Subcutaneous adipose tissue (tissue), 4 donors: Measurements from ENCODE around the gene LRRK1. TPM values are rescaled to one million over a fixed set of nuclear protein-coding genes. Genes with fewer than 3 reads are reported as not detected.

Experiments used
- total RNA-seq, 4 donors: library from RNA; depleted of rRNA; stranded (reverse); fragments of >200 nt; gene quantifications; one replicate each; pipeline ENCODE4 v1.1.0, GENCODE V29; 2016
- TF ChIP-seq, protein P1 (sequence below): fragments of 450-650 bp; IDR thresholded peaks from one replicate; pipeline ENCODE4 v1.5.1; 2016; ENCODE audit warnings: low read depth, mild to moderate bottlenecking, control low read depth, antibody characterized with exemption, moderate library complexity

The LRRK1 gene
- total RNA-seq, result 10 to 100 TPM in 3 of 4 donors, 1 to 10 TPM in 1; 9.6 to 21.6 (median 17.3) TPM

DNA sequence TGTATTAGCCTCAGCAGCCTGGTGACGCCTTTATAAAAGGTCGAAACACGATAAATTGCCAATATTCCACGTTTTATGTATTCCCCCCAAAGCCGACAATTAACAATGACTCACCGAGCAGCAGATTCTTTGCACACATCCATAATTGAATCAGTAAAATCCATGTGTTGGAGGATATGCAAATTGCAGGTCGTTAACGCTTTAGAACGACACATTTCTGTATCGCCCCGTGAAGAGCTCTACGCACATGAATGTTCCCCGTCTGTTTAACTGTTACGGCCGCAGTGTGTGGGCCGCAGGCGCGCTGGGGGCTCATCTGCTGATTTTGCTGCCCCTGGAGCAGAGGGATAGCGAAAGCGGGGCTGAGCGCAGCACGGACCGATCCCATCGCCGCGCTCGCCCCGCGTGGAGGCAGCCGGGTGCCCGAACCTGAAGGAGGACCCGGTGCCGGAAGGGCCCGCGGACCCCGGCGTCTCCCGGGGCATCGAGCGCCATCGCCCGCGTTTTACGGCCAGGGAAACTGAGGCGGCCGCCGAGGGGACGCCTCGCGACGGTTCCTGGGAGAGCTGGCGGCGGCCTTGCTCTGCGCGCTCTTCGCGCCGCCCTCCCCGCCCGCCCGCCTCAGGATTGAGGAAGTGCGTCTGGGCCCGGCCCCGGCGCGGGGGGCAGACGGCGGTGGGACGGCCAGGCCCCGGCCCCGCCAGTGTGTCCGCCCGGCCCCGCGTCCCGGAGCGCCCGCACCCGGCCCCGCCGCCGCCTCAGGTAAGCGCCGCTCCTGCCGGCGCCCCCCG, at the start of gene LRRK1:
TSS of gene LRRK1 (plus strand) at position 668 of the 791 bp plus-strand sequence. CDS start 5,276 bp downstream, outside the sequence.
- TF ChIP-seq, protein P1, sequence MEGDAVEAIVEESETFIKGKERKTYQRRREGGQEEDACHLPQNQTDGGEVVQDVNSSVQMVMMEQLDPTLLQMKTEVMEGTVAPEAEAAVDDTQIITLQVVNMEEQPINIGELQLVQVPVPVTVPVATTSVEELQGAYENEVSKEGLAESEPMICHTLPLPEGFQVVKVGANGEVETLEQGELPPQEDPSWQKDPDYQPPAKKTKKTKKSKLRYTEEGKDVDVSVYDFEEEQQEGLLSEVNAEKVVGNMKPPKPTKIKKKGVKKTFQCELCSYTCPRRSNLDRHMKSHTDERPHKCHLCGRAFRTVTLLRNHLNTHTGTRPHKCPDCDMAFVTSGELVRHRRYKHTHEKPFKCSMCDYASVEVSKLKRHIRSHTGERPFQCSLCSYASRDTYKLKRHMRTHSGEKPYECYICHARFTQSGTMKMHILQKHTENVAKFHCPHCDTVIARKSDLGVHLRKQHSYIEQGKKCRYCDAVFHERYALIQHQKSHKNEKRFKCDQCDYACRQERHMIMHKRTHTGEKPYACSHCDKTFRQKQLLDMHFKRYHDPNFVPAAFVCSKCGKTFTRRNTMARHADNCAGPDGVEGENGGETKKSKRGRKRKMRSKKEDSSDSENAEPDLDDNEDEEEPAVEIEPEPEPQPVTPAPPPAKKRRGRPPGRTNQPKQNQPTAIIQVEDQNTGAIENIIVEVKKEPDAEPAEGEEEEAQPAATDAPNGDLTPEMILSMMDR, result no peak

GRCh38 chr15:100873029-100873677, 46.0 kb upstream of the LRRK1 start:
- TF ChIP-seq, protein P1, result no peak

DNA sequence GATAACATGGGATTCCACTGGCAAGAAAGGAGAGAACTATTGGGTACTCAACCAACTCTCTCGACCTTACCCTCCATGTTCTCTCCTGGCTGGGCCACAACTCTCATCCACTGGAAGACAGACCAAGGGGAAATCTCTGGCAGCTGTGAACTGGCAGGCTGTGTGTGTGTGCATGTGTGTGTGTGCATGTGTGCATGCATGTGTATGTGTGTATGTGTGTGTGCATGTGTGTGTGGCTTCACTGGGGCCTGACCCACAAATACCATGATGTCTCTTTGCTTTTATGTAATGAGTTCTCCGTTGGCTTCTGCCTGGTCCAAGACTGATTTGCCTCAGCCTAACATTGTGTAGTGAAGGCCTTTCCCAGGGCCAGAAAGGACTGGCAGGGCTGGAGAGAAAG, 43.7 kb upstream of the LRRK1 start:
- TF ChIP-seq, protein P1, result no peak

DNA sequence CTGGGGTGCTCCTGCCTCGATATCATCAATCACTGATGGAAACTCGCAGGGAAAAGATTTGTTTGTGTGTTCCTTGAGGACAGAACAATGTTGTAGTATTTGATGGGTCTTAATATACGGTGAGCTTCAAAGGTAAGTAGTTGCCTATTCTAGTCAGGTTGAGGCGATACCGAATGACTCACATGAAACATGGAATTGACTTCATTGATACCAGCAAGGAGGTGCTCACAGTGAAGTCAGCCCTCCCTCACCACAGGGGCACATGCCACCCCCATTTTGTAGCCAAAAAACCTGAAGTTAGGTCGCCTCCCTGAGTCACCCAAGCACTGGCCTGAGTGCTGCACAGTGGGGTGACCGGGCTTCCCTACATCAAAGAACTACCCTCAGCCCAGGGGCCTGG, 43.2 kb upstream of the LRRK1 start:
- TF ChIP-seq, protein P1, result no peak

DNA sequence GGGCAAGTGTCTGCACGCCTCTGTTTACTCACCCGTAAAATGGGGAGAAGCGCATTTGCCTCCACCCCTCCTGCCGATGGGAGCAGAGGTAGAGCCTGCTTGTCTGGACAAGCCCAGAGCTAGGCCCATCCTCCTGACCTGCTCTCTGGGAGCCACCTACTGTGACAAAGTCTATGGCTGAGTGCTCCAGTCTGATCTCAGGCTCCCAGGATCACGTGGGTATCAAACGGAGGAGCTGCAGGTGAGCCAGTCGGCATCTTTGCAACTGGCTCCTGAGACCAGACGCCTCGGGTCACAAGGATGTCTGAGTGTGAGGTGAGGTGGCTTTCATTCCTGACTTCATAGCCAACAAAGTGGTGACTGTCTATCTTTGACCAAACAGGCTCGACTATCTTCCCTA, 41.6 kb upstream of the LRRK1 start:
- TF ChIP-seq, protein P1, result no peak

DNA sequence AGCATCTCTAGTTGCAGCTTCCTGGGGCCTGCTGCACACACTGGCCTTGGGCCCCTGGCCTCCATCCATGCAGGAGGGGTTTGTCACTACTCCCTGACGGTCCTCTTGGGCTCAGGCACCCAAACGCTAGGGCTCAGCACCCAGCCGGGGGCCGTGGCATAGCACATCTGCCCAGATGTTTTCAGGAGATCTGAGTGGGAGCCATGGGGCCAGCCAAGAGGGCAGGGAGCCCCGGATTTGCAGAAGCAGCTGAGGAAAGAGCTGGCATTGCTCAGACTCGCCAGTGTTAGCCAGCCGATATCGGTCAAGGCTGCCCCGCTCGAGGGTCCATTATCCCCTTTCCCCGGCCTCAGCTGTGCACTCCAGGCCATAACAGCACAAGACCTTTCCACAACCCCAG, 41.0 kb upstream of the LRRK1 start:
- TF ChIP-seq, protein P1, result no peak

- TF ChIP-seq, protein P1, result no peak
Observed at GRCh38 chr15:100878648-100879047, 40.5 kb upstream of the LRRK1 start.
